K562 (cell line): Measurements from ENCODE around the gene BRAF. TPM values are rescaled to one million over a fixed set of nuclear protein-coding genes. Genes with fewer than 3 reads are reported as not detected.

Experiments used
- CHD4 ChIP-seq: fragments of 200-600 bp; sonication (generic); IDR thresholded peaks from 3 replicates; pipeline ENCODE4 v1.6.1; 2012; ENCODE audit warnings: low read depth, mild to moderate bottlenecking, mixed read lengths, low read length, inconsistent platforms; ENCODE audit not compliant: insufficient read depth, insufficient replicate concordance, poor library complexity, severe bottlenecking
- CXXC5 ChIP-seq: fragments of 250-450 bp; sonication (Bioruptor Pico); IDR thresholded peaks from 2 replicates; pipeline ENCODE4 v1.8.0; 2022; ENCODE audit warnings: inconsistent platforms, mild to moderate bottlenecking, moderate library complexity
- ETV6 ChIP-seq, 3 experiments: fragments of 150-350 bp in 1 of 3; sonication (generic) in 1 of 3; formaldehyde crosslinking in 1 of 3; IDR thresholded peaks; 2 replicates each; pipeline versions ENCODE4 v1.6.1 to v1.8.0; 2014 to 2022; ENCODE audit warnings: borderline replicate concordance in 2 of 3, low read depth in 2 of 3, antibody characterized with exemption in 1 of 3, low read length in 1 of 3, mild to moderate bottlenecking in 1 of 3, missing genetic modification reagents in 1 of 3
- KLF1 ChIP-seq: fragments of 450-650 bp; IDR thresholded peaks from 2 replicates; pipeline ENCODE4 v1.6.1; 2016; ENCODE audit warnings: missing genetic modification characterization, missing compliant biosample characterization
- MEF2A ChIP-seq: IDR thresholded peaks from 2 replicates; pipeline ENCODE4 v1.6.1; 2011; ENCODE audit warnings: low read depth, mild to moderate bottlenecking, low read length, moderate library complexity; ENCODE audit not compliant: control insufficient read depth
- MEF2D ChIP-seq: conservative IDR thresholded peaks from 2 replicates; pipeline ENCODE4 v1.6.1; 2016; ENCODE audit warnings: low read depth, missing genetic modification characterization, missing compliant biosample characterization
- NCOR1 ChIP-seq: fragments of 450-650 bp; IDR thresholded peaks from 2 replicates; pipeline ENCODE4 v1.6.1; 2016; ENCODE audit warnings: mild to moderate bottlenecking, moderate library complexity
- RBM34 ChIP-seq: fragments of 200-400 bp; formaldehyde crosslinking; IDR thresholded peaks from 2 replicates; pipeline ENCODE4 v1.6.1; 2018; ENCODE audit warnings: low read length, borderline replicate concordance; ENCODE audit not compliant: insufficient read depth
- TARDBP ChIP-seq: fragments of 450-650 bp; IDR thresholded peaks from 2 replicates; pipeline ENCODE4 v1.6.1; 2016
- ZNF134 ChIP-seq: fragments of 250-450 bp; sonication (Bioruptor Pico); conservative IDR thresholded peaks from 2 replicates; pipeline ENCODE4 v1.4.0; 2020
- polyA plus RNA-seq, 8 experiments: library from polyadenylated mRNA; depleted of rRNA in 4 of 8; stranded (reverse) in 5 of 8; unstranded in 3 of 8; fragments of >200 nt; fragmentation: Nextera tagmentation in 2 of 8; fragmentation: Illumina TruSeq in 1 of 8; extraction: Ambion mirVana in 2 of 8; extraction: Trizol in 1 of 8; gene quantifications; 2 replicates each; pipeline versions ENCODE4 v1.2.1 to v1.2.3, GENCODE V29; 2011 to 2014; ENCODE audit warnings: inconsistent platforms in 1 of 8, missing spikeins in 1 of 8
- total RNA-seq, 7 experiments: library from RNA; depleted of rRNA in 6 of 7; stranded (reverse); fragments of >200 nt in 6 of 7; fragmentation: Illumina TruSeq in 2 of 7; extraction: Trizol in 2 of 7; gene quantifications; 2 replicates each; pipeline versions ENCODE4 v1.2.1 to v1.2.3, GENCODE V29; 2011 to 2021; ENCODE audit warnings: low replicate concordance in 1 of 7
- TF ChIP-seq, protein P1 (sequence below), 2 experiments: IDR thresholded peaks; 2 replicates each; pipeline ENCODE4 v1.6.1; 2012; ENCODE audit warnings: improper control_type of control experiment in 2 of 2, low read depth in 2 of 2, low read length in 2 of 2, borderline replicate concordance in 1 of 2
- TF ChIP-seq, protein P2 (sequence below): IDR thresholded peaks from 2 replicates; pipeline ENCODE4 v1.6.1; 2011; ENCODE audit warnings: borderline replicate concordance, low read depth, mild to moderate bottlenecking, moderate library complexity, low read length; ENCODE audit not compliant: insufficient read depth, poor library complexity, severe bottlenecking
- TF ChIP-seq, protein P3 (sequence below): sonication (generic); formaldehyde crosslinking; IDR thresholded peaks from 2 replicates; pipeline ENCODE4 v1.8.0; 2023; ENCODE audit warnings: mild to moderate bottlenecking, missing genetic modification reagents
- TF ChIP-seq, protein P4 (sequence below): sonication (generic); formaldehyde crosslinking; IDR thresholded peaks from 2 replicates; pipeline ENCODE4 v1.8.0; 2022; ENCODE audit warnings: missing genetic modification reagents, mild to moderate bottlenecking, borderline replicate concordance

The BRAF gene
- total and polyA plus RNA-seq, 9 of the 15 experiments (the other 6 are each of a cell fraction or from before 2014, with no cell fraction given), result 3.6 to 38.3 (median 21.9) TPM

DNA sequence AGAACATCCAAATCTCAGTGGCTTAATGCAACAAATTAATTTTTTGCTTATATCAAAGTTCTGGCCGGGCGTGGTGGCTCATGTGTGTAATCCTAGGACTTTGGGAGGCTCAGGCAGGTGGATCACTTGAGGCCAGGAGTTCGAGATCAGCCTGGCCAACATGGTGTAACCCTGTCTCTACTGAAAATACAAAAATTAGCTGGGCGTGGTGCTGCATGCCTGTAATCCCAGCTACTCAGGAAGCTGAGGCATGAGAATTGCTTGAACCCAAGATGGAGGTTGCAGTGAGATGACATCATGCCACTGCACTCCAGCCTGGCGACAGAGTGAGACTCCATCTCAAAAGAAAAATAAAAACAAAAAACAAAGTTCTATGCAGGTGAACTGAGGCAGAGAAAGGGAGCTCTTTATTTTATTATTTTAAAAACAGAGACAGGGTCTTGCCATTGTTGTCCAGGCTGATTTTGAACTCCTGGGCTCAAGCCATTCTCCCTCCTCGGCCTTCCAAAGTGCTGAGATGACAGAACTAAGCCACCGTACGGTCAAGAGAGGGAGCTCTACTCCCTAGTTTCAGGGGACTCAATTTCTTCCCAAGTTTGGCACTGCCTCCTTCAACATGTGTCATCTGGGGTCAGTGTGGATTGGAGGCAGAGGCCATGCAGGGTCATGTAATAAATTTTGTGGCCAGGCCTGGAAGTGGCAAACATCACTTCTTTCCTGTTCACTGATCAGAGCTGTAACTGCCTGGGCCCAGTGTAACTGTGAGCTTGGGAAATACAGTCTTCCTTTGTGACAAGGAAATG is 249.6 kb downstream of the BRAF start (continued):
- TF ChIP-seq NCOR1 (peak; percentile 21; the same call in 1 of the 2 replicates), TARDBP (no peak), KLF1 (tag) (no peak), MEF2A (no peak), RBM34 (no peak), CHD4 (no peak), ETV6 (IDR thresholded peaks at IDR 0.05; ENCODE audit: borderline replicate concordance in 1 of 2, low read depth in 2 of 2, low read length in 1 of 2) (no peak), ETV6 (CRISPR knock-in tag; IDR thresholded peaks at IDR 0.05; ENCODE audit: borderline replicate concordance) (no peak), CXXC5 (CRISPR knock-in tag) (0 out of 2 replicates have a peak, but pooled peaks have one; percentile 21), ZNF134 (CRISPR knock-in tag) (no peak), MEF2D (tag) (0 out of 2 replicates have a peak, but pooled peaks have one; percentile 26)
- TF ChIP-seq, protein P1, sequence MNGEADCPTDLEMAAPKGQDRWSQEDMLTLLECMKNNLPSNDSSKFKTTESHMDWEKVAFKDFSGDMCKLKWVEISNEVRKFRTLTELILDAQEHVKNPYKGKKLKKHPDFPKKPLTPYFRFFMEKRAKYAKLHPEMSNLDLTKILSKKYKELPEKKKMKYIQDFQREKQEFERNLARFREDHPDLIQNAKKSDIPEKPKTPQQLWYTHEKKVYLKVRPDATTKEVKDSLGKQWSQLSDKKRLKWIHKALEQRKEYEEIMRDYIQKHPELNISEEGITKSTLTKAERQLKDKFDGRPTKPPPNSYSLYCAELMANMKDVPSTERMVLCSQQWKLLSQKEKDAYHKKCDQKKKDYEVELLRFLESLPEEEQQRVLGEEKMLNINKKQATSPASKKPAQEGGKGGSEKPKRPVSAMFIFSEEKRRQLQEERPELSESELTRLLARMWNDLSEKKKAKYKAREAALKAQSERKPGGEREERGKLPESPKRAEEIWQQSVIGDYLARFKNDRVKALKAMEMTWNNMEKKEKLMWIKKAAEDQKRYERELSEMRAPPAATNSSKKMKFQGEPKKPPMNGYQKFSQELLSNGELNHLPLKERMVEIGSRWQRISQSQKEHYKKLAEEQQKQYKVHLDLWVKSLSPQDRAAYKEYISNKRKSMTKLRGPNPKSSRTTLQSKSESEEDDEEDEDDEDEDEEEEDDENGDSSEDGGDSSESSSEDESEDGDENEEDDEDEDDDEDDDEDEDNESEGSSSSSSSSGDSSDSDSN (IDR thresholded peaks at IDR 0.05; ENCODE audit: borderline replicate concordance in 1 of 2, low read depth in 2 of 2, low read length in 2 of 2), result no peak
- TF ChIP-seq, protein P2, sequence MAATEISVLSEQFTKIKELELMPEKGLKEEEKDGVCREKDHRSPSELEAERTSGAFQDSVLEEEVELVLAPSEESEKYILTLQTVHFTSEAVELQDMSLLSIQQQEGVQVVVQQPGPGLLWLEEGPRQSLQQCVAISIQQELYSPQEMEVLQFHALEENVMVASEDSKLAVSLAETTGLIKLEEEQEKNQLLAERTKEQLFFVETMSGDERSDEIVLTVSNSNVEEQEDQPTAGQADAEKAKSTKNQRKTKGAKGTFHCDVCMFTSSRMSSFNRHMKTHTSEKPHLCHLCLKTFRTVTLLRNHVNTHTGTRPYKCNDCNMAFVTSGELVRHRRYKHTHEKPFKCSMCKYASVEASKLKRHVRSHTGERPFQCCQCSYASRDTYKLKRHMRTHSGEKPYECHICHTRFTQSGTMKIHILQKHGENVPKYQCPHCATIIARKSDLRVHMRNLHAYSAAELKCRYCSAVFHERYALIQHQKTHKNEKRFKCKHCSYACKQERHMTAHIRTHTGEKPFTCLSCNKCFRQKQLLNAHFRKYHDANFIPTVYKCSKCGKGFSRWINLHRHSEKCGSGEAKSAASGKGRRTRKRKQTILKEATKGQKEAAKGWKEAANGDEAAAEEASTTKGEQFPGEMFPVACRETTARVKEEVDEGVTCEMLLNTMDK, result no peak
- TF ChIP-seq, protein P3, sequence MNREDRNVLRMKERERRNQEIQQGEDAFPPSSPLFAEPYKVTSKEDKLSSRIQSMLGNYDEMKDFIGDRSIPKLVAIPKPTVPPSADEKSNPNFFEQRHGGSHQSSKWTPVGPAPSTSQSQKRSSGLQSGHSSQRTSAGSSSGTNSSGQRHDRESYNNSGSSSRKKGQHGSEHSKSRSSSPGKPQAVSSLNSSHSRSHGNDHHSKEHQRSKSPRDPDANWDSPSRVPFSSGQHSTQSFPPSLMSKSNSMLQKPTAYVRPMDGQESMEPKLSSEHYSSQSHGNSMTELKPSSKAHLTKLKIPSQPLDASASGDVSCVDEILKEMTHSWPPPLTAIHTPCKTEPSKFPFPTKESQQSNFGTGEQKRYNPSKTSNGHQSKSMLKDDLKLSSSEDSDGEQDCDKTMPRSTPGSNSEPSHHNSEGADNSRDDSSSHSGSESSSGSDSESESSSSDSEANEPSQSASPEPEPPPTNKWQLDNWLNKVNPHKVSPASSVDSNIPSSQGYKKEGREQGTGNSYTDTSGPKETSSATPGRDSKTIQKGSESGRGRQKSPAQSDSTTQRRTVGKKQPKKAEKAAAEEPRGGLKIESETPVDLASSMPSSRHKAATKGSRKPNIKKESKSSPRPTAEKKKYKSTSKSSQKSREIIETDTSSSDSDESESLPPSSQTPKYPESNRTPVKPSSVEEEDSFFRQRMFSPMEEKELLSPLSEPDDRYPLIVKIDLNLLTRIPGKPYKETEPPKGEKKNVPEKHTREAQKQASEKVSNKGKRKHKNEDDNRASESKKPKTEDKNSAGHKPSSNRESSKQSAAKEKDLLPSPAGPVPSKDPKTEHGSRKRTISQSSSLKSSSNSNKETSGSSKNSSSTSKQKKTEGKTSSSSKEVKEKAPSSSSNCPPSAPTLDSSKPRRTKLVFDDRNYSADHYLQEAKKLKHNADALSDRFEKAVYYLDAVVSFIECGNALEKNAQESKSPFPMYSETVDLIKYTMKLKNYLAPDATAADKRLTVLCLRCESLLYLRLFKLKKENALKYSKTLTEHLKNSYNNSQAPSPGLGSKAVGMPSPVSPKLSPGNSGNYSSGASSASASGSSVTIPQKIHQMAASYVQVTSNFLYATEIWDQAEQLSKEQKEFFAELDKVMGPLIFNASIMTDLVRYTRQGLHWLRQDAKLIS (CRISPR knock-in tag), result no peak
- TF ChIP-seq, protein P4, sequence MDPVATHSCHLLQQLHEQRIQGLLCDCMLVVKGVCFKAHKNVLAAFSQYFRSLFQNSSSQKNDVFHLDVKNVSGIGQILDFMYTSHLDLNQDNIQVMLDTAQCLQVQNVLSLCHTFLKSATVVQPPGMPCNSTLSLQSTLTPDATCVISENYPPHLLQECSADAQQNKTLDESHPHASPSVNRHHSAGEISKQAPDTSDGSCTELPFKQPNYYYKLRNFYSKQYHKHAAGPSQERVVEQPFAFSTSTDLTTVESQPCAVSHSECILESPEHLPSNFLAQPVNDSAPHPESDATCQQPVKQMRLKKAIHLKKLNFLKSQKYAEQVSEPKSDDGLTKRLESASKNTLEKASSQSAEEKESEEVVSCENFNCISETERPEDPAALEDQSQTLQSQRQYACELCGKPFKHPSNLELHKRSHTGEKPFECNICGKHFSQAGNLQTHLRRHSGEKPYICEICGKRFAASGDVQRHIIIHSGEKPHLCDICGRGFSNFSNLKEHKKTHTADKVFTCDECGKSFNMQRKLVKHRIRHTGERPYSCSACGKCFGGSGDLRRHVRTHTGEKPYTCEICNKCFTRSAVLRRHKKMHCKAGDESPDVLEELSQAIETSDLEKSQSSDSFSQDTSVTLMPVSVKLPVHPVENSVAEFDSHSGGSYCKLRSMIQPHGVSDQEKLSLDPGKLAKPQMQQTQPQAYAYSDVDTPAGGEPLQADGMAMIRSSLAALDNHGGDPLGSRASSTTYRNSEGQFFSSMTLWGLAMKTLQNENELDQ (CRISPR knock-in tag), result no peak
